Neuronal stem cell (in vitro differentiated cells): Measurements from ENCODE around the gene CMTM1.

ENCODE experiments used
- DNase-seq: peaks from one replicate; pipeline ENCODE4 v3.0.0-alpha.2; 2013; ENCODE audit warnings: low spot score
- H2AFZ ChIP-seq: one replicate; pipeline ENCODE4 v1.6.1; 2013; ENCODE audit warnings: mild to moderate bottlenecking, low read length, inconsistent platforms
- H2AK5ac ChIP-seq: 2 replicates; pipeline ENCODE4 v1.6.1; 2013; ENCODE audit warnings: low read depth, mild to moderate bottlenecking, inconsistent platforms, low read length, moderate library complexity, mixed read lengths
- H2BK120ac ChIP-seq: 2 replicates; pipeline ENCODE4 v1.6.1; 2013; ENCODE audit warnings: low read depth, mild to moderate bottlenecking, inconsistent platforms, low read length, moderate library complexity, mixed read lengths
- H2BK12ac ChIP-seq: one replicate; pipeline ENCODE4 v1.6.1; 2013; ENCODE audit warnings: low read length, inconsistent platforms
- H2BK15ac ChIP-seq: 2 replicates; pipeline ENCODE4 v1.6.1; 2013; ENCODE audit warnings: mild to moderate bottlenecking, low read length, inconsistent platforms, mixed read lengths
- H2BK5ac ChIP-seq: one replicate; pipeline ENCODE4 v1.6.1; 2013; ENCODE audit warnings: inconsistent platforms, mild to moderate bottlenecking, low read length, moderate library complexity
- H3K14ac ChIP-seq: one replicate; pipeline ENCODE4 v1.6.1; 2013; ENCODE audit warnings: low read length, inconsistent platforms
- H3K18ac ChIP-seq: 2 replicates; pipeline ENCODE4 v1.6.1; 2013; ENCODE audit warnings: low read length, inconsistent platforms
- H3K23ac ChIP-seq: 2 replicates; pipeline ENCODE4 v1.6.1; 2013; ENCODE audit warnings: low read depth, mild to moderate bottlenecking, mixed read lengths, low read length, inconsistent platforms; ENCODE audit not compliant: poor library complexity
- H3K27ac ChIP-seq: replicated peaks from 3 replicates; pipeline ENCODE4 v1.5.1; 2013; ENCODE audit warnings: low read length, inconsistent platforms
- H3K27me3 ChIP-seq, 3 experiments: 2 replicates each; pipeline ENCODE4 v1.6.1; 2013; ENCODE audit warnings: low read length in 3 of 3, mild to moderate bottlenecking in 2 of 3, inconsistent platforms in 1 of 3, low read depth in 1 of 3, mixed read lengths in 1 of 3, moderate library complexity in 1 of 3; ENCODE audit not compliant: control insufficient read depth in 3 of 3, insufficient read depth in 3 of 3
- H3K36me3 ChIP-seq, 2 donors: replicated peaks in 1 of 2; 2 replicates each; pipeline ENCODE4 v1.6.1; 2013; ENCODE audit warnings: low read length in 2 of 2; ENCODE audit not compliant: control insufficient read depth in 2 of 2, insufficient read depth in 2 of 2
- H3K4ac ChIP-seq: 2 replicates; pipeline ENCODE4 v1.6.1; 2013; ENCODE audit warnings: inconsistent platforms, mild to moderate bottlenecking, low read length, moderate library complexity
- H3K4me1 ChIP-seq, 2 donors: 1 replicate in 1 of 2; 2 replicates in 1 of 2; pipeline ENCODE4 v1.6.1; 2013; ENCODE audit warnings: low read length in 2 of 2, low read depth in 1 of 2; ENCODE audit not compliant: control insufficient read depth in 2 of 2, insufficient read depth in 1 of 2
- H3K4me2 ChIP-seq: one replicate; pipeline ENCODE4 v1.6.1; 2013; ENCODE audit warnings: mild to moderate bottlenecking, low read length, inconsistent platforms; ENCODE audit not compliant: insufficient read depth, poor library complexity, severe bottlenecking
- H3K4me3 ChIP-seq, 2 donors: 2 replicates each; pipeline ENCODE4 v1.5.1; 2013; ENCODE audit warnings: low read length in 2 of 2, mild to moderate bottlenecking in 2 of 2, inconsistent platforms in 1 of 2, moderate library complexity in 1 of 2
- H3K79me1 ChIP-seq: one replicate; pipeline ENCODE4 v1.6.1; 2013; ENCODE audit warnings: low read depth, mild to moderate bottlenecking, inconsistent platforms, low read length, moderate library complexity
- H3K9ac ChIP-seq: one replicate; pipeline ENCODE4 v1.6.1; 2013; ENCODE audit warnings: mild to moderate bottlenecking, low read depth, low read length, inconsistent platforms; ENCODE audit not compliant: poor library complexity
- H3K9me3 ChIP-seq, 2 donors: replicated peaks in 1 of 2; 2 replicates each; pipeline versions ENCODE3 to v1.6.1; 2013; ENCODE audit warnings: low read length in 2 of 2, mild to moderate bottlenecking in 2 of 2, inconsistent platforms in 1 of 2, low read depth in 1 of 2, mixed read lengths in 1 of 2, moderate library complexity in 1 of 2; ENCODE audit not compliant: control insufficient read depth in 2 of 2, insufficient read depth in 1 of 2
- H4K8ac ChIP-seq: one replicate; pipeline ENCODE4 v1.6.1; 2013; ENCODE audit warnings: low read depth, mild to moderate bottlenecking, inconsistent platforms, low read length, moderate library complexity
- H4K91ac ChIP-seq: one replicate; pipeline ENCODE4 v1.6.1; 2013; ENCODE audit warnings: low read length, low read depth, mild to moderate bottlenecking, inconsistent platforms; ENCODE audit not compliant: poor library complexity
- WGBS, 2 donors: extraction: QIAGEN DNeasy Blood & Tissue Kit; methylation state at CpG; one replicate each; pipeline ENCODE4 v1.1.7; 2013; ENCODE audit warnings: missing lambda C conversion rate in 2 of 2, mixed read lengths in 1 of 2; ENCODE audit not compliant: insufficient read length in 2 of 2, insufficient replicate concordance in 1 of 2; ENCODE audit errors: extremely low coverage in 2 of 2; 5-methylcytosine and 5-hydroxymethylcytosine counted together

Gene CMTM1

GRCh38 chr16:66581246-66581952 is 15.2 kb downstream of the CMTM1 start:
- Histone ChIP-seq H3K9ac (no peak overlapping the region), H3K4ac (no peak overlapping the region), H2AFZ (peak overlapping the region; percentile 62), H3K23ac (no peak overlapping the region), H3K14ac (no peak overlapping the region), H4K8ac (no peak overlapping the region), H3K18ac (no peak overlapping the region), H2BK120ac (no peak overlapping the region), H3K9me3 (no peaks in the 10 kb centered on the region), H2AK5ac (no peak overlapping the region), H2BK15ac (no peak overlapping the region), H3K4me2 (no peak overlapping the region), H3K79me1 (no peaks in the 10 kb centered on the region), H2BK5ac (no peak overlapping the region), H3K36me3 (no peaks in the 10 kb centered on the region), H2BK12ac (no peak overlapping the region), H4K91ac (no peak overlapping the region), H3K4me1 (peaks cover 13% of the 10 kb centered on the region in 2 donors), H3K27ac (no peak overlapping the region), H3K4me3 (no peak overlapping the region), H3K27me3 (peaks cover 0 to 18% (median 12%) of the 10 kb centered on the region in 3 experiments)
- no CpG with 5 or more reads among the region's 3 CpGs for WGBS, 2 donors
- no peak for DNase-seq

DNA sequence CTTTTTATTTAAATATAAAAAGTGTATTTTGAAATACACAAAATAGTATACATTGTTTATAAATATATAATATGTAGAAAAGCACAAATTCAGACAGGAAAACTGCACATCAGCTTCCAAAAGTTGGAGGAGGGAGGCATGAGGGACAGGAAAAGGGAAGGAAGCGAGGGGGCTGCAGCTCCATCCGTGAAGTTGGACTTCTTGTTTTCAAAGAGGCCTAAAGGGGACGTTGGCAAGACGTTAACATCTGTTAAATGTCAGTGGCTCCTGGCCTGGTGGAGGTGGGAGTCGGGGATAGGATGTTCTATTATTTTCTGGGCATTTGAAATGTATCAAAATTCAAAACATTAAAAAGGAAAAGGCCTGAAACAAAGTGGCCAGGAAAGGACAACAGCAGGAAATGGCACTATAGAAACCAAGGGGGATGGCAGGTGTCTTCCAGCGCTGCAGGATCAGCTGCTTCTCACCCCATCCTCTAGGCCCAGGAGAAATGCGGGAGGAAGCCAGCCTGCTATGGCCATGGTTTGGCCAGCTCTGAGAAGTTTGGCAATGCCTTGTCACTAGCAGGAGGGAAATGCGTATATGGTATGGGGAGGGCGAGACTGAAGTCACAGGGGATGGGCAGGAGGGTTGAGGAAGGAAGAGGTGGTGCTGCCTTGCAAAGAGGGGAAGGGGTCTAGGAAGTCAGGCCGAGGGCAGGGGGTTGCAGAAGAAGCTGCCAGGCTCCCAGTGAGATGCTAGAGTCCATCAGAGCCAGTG is 19.4 kb downstream of the CMTM1 start:
- Histone ChIP-seq H3K79me1 (no peaks in the 10 kb centered on the region), H3K9ac (peak overlapping the region; percentile 24), H3K4me3 (no peak overlapping the region), H2AK5ac (no peak overlapping the region), H3K36me3 (peaks cover 0 to 2% of the 10 kb centered on the region in 2 donors), H4K91ac (no peak overlapping the region), H2BK12ac (no peak overlapping the region), H3K27ac (no peak overlapping the region), H3K14ac (no peak overlapping the region), H3K4ac (no peak overlapping the region), H2BK120ac (no peak overlapping the region), H3K23ac (no peak overlapping the region), H3K18ac (peak overlapping the region; percentile 80), H2AFZ (peak overlapping the region; percentile 48), H3K4me1 (peaks cover 8 to 10% of the 10 kb centered on the region in 2 donors), H2BK15ac (peak overlapping the region; percentile 6), H2BK5ac (no peak overlapping the region), H3K4me2 (no peak overlapping the region), H4K8ac (no peak overlapping the region), H3K27me3 (no peaks in the 10 kb centered on the region), H3K9me3 (no peaks in the 10 kb centered on the region)
- DNase-seq: no peak
- whole genome bisulfite sequencing, 2 donors: no CpG with 5 or more reads among the region's 10 CpGs

DNA sequence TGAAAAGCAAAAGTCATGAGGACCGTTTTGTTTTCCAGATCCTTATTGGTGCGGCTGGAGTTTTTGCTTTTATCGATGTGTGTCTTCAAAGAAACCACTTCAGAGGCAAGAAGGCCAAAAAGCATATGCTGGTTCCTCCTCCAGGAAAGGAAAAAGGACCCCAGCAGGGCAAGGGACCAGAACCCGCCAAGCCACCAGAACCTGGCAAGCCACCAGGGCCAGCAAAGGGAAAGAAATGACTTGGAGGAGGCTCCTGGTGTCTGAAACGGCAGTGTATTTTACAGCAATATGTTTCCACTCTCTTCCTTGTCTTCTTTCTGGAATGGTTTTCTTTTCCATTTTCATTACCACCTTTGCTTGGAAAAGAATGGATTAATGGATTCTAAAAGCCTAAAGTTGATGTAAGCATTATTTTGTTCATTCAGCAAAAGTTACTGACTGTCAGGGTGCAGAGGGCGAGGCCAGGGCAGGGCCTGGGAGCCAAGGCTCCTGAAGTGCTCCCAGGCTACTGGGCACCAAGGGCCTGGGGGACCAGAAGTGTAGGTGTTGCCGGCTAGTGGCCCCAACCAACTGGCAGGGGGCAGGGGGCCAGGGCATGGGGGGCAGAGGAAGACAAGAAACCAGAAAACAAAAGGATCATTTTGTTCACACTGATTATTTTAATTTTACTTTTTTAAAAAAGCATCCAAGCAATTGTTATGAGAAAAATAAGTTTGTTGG is 21.8 kb downstream of the CMTM1 start:
- Histone ChIP-seq H2BK120ac (no peak overlapping the region), H2BK15ac (no peak overlapping the region), H3K27ac (no peak overlapping the region), H3K18ac (no peak overlapping the region), H3K14ac (no peak overlapping the region), H3K4me2 (no peak overlapping the region), H2AFZ (no peak overlapping the region), H3K79me1 (no peaks in the 10 kb centered on the region), H3K36me3 (peaks cover 0 to 2% of the 10 kb centered on the region in 2 donors), H4K91ac (no peak overlapping the region), H3K4me1 (no peaks in the 10 kb centered on the region), H2BK12ac (no peak overlapping the region), H4K8ac (no peak overlapping the region), H3K9ac (no peak overlapping the region), H3K23ac (no peak overlapping the region), H2AK5ac (no peak overlapping the region), H2BK5ac (no peak overlapping the region), H3K4me3 (no peak overlapping the region), H3K9me3 (no peaks in the 10 kb centered on the region), H3K27me3 (no peaks in the 10 kb centered on the region), H3K4ac (no peak overlapping the region)
- no peak for DNase-seq
- no CpG with 5 or more reads among the region's 7 CpGs for WGBS, 2 donors
